Thyroid gland (tissue), 4 donors: Measurements from ENCODE around the gene PDE3A.

Experiments used
- CTCF ChIP-seq, 6 experiments: fragments of 200-600 bp in 3 of 6; fragments of 450-650 bp in 3 of 6; sonication (generic) in 3 of 6; IDR thresholded peaks; one replicate each; pipeline ENCODE4 v1.5.1; 2016 to 2019; ENCODE audit warnings: antibody characterized with exemption in 6 of 6, mild to moderate bottlenecking in 2 of 6, inconsistent platforms in 1 of 6, moderate library complexity in 1 of 6
- POLR2A ChIP-seq, 2 donors: fragments of 450-650 bp; IDR thresholded peaks; one replicate each; pipeline ENCODE4 v1.6.1; 2017; ENCODE audit warnings: antibody characterized with exemption in 2 of 2, mild to moderate bottlenecking in 2 of 2, moderate library complexity in 1 of 2

GRCh38 chr12:20361416-20361815 lies 6.9 kb upstream of the PDE3A start:
- TF ChIP-seq CTCF (IDR thresholded peaks at IDR 0.05) (no peak), POLR2A (IDR thresholded peaks at IDR 0.05) (no peak)
